22Rv1 (cell line): ENCODE data around the gene STK33.

Experiments
- ZFX ChIP-seq: fragments of 450-650 bp; IDR thresholded peaks from 2 replicates; pipeline ENCODE4 v1.6.1; 2017; ENCODE audit warnings: antibody characterized with exemption, borderline replicate concordance
- TF ChIP-seq, protein P1 (sequence below): fragments of 450-650 bp; IDR thresholded peaks from 2 replicates; pipeline ENCODE4 v1.5.1; 2017; ENCODE audit warnings: mild to moderate bottlenecking

GRCh38 chr11:8640267-8640906 is 46.4 kb upstream of the STK33 start:
- TF ChIP-seq, protein P1, sequence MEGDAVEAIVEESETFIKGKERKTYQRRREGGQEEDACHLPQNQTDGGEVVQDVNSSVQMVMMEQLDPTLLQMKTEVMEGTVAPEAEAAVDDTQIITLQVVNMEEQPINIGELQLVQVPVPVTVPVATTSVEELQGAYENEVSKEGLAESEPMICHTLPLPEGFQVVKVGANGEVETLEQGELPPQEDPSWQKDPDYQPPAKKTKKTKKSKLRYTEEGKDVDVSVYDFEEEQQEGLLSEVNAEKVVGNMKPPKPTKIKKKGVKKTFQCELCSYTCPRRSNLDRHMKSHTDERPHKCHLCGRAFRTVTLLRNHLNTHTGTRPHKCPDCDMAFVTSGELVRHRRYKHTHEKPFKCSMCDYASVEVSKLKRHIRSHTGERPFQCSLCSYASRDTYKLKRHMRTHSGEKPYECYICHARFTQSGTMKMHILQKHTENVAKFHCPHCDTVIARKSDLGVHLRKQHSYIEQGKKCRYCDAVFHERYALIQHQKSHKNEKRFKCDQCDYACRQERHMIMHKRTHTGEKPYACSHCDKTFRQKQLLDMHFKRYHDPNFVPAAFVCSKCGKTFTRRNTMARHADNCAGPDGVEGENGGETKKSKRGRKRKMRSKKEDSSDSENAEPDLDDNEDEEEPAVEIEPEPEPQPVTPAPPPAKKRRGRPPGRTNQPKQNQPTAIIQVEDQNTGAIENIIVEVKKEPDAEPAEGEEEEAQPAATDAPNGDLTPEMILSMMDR, result no peak
- TF ChIP-seq ZFX, result no peak
